Measurements from ENCODE around the gene NCF2.

Gene NCF2

GRCh38 chr1:183582021-183582713 lies 8.1 kb downstream of the NCF2 start:
- no peak for DNase-seq

DNA sequence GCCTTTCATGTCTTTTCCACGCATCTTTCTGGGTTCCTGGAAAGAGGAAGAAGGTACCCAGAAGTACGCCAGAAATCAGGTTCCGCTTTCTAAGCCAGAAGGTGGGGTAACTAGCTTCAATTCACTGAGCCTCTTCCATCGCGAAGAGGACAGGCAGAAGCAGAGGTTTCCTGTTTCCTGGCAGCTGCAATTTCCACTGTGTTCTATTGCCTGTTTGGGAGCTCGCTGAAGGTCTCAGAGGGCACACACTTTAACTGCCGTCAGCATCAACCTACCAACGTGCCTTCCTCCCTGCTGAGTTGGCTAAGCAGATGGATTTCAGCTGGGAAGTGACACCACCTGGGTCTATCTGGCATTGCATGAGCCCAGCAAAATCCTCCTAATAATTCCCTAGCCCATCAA lies 10.0 kb downstream of the NCF2 start:
- peak; percentile 34 for DNase-seq

DNA sequence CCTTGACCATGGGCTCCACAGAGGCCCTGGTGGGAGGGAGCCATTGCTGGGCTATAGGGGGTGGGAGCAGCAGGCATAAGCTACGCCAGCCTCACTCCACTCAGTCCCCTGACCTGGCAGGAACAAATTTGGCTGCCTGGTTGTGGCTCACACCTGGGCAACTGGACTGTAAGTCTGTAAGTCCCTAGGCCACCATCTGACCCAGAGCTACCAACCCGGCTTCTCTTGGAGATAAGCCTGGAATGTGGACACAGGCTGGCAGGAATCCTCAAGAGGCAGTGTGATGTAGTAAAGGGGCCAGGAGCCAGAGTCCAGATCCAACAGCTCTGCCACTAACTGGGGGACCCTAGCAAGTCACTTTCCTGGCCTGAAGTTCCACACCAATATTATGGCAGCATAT lies 11.4 kb downstream of the NCF2 start:
- no peak for DNase-seq

GRCh38 chr1:183577897-183578465 lies 12.3 kb downstream of the NCF2 start:
- DNase-seq, result no peak

DNA sequence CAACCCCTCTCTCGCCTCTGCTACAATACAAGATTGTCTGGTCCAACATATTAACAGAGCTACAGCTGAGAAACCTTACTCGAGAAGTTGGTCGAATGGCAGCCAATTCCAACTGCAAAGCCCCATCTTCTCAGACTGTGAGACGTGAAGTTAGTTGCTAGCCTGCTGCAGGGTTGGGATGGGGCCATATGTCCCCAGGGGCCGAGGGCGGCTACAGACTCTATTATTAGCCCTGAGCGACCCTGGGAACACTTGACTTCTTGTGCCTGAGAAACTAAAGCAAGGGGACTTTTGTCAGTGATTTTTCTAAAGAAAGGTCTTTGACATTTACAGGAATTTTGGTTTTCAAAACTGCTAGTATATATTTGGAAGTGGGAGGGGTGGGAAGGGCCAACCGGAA lies 13.7 kb downstream of the NCF2 start:
- DNase-seq, result no peak

DNA sequence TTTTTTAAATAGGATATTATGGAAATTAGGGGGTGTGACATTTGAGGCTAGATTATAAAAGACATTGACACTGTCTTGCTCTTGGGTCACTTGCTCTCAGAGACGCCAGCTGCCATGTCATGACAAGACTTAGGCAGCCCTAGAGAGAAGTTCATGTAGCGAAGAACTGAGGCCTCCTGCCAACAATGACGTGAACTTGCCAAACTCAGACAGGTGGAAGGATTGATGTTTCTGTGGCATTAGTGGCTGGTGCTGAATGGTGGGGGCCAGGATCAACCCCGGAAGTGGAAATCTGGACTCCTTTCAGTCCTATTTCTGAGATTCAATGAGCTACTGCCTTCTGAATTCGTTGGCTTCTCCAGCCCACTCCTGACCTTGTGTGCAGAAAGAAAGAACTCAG lies 14.7 kb downstream of the NCF2 start:
- DNase-seq, result no peak

DNA sequence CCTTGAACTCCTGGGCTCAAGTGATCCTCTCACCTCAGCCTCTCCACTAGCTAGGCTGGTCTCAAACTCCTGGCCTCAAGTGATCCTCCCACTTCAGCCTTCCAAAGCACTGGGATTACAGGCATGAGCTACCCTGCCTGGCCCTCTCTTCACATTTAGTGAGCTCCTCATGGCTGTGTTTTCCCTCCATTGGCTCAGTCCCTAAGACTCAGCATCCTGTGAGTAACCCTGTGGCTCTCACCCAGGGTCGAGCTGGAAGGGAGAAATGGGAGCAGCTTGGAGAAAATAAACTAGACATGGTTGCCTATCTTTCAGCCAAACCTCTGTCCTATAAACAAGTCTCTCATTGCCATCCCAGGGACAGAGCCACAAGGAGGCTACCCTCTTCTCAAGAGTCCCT lies 17.5 kb downstream of the NCF2 start:
- DNase-seq, result no peak

GRCh38 chr1:183571678-183572268 lies 18.5 kb downstream of the NCF2 start:
- DNase-seq, result no peak

DNA sequence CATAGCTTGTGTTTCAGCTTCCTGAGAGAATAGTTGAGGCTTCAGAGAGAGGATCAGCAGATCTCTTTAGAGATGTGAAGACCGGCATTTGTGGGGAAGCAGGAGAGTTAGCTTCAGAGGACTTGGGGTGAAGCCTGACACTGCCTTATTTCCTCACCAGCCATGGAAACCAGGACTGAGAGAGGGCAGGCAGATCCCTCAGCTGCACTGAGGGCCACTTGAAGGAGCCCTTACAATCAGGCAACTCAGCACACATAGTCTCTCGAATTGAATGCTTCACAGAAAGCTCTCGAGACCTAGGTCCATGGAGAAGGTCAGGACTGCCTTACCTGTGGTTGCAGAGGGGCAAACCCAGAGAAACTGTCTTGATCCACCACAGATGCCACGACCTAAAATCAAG lies 19.8 kb downstream of the NCF2 start:
- DNase-seq, result no peak

DNA sequence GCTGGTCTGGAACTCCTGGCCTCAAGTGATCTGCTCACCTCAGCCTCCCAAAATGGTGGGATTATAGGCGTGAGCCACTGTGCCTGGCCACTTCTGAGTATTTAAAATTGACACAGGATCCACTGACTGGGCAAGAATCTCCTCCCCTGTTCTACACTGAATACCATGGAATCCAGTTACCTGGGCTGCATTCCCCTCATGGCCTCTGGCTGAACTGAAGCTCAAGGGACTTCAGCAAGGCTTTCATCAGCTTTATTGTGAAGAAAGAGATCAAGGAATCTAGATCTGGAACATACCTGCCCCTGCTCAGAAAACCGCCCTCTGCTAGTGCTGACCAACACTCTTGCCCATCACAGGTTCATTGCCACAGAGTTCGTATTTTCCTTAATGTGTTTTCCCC lies 20.5 kb downstream of the NCF2 start:
- no peak for DNase-seq

DNA sequence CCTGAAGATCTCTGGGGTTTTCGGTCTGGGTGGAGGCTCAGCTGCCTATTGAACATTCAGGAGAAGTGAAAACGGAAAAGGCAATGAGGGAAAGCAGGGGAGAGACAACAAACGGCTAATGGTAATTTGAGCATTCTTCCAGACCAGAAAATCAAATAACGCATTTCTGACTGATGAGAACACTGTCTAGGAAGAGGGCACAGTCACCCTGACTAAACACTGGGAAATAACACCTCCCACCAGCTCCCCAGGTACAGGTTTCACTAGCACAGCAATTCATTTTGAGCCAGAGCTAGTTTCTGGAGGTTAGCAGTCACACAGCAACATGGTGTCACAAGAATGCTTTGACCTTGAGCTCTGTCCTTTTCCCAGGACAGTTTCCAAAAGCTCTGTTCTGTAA lies 21.1 kb downstream of the NCF2 start:
- DNase-seq, result no peak

GRCh38 chr1:183568176-183569021 lies 21.9 kb downstream of the NCF2 start:
- DNase-seq, result no peak

DNA sequence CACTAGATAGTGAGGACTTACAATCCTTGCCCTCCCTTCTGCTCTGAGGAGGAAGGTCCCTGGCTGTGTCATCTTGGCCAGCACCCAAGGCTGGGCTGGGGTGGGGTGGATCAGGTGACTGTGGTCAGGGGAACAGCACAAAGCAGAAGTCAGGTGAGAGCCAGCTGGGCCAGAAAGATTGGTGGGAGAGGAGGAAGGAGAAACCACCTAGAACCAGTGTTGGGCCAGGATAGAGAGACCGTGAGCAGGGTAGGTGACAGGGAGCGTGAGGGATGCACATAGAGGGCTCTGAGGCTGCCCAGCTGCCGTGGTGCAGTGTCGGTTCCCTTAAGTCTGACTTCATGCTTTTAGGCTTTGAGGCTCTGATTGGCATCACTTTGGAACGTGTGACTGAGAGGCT lies 22.7 kb downstream of the NCF2 start:
- DNase-seq, result no peak

GRCh38 chr1:183566026-183566425 lies 24.2 kb downstream of the NCF2 start:
- no peak for DNase-seq

DNA sequence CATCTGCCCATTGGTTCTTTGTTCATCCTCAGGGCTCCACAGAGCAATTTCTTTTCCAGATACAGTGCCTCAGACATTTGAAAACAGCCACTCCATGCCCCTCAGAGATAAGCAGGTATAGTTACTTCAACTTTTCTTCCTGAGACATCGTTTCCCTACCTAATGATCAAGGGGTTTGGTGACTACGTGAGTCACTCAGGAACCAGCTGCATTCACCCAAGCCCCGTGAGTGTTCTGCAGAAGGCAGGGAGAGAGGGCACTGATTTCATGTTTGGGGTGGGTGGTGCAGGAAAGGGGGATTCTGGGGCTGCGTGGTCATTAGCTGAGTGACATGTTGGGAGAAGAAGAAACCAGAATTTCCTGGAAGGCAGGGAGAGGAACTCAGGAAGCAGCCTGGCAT lies 25.0 kb downstream of the NCF2 start:
- no peak for DNase-seq

DNA sequence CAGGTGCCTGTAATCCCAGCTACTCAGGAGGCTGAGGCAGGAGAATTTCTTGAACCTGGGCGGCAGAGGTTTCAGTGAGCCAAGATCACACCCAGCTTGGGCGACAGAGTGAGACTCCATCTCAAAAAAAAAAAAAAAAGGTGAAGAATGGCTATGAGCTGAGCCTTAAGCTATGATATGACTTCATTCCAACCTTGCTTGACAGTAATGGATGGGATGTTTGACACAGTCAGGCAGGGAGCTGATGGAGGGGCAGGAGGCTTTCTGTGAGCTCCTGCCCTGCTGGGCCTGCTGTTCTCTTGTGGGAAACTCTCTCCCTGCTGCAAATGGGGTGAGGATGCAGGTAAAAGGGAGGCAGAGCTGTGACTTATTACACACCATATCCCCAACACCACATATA lies 27.6 kb downstream of the NCF2 start:
- no peak for DNase-seq

DNA sequence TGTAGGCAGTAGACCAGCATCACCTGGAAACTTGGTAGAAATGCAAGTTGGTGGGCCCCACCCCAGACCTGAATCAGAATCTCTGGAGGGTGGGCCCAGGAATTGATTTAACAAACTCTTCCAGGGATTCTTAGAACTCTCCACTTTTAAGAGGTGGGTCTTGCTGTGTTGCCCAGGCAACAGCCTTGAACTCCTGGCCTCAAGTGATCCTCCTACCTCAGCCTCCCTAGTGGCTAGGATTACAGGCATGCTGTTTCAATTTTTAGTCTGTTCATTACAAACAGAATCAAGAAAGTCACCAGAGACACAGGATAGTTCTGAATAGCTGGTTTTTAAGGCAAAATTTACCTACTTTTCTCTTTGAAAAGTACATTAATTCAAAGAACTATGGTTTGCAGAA lies 31.2 kb downstream of the NCF2 start:
- no peak for DNase-seq

DNA sequence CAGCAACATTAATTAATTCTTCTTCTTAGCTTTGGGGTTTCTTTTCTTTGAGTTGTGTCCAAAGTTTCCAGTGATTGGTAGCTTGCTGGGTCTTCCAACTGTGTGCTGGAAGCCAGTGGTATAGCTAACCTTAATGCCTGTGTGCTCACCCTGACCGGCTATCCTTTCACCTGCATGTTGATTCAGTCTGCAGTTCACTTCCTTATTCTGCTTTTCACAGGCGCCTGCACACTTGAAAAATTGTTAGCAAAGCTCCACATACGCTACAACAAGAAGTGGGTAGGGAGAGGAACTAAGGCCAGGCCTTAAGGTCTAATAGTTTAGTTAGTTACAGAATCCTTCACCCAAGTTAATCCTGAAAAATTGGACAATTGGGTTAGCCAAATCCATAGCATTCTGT lies 35.7 kb downstream of the NCF2 start:
- DNase-seq, result no peak

GRCh38 chr1:183553764-183554163 lies 36.5 kb downstream of the NCF2 start:
- no peak for DNase-seq

- no peak for DNase-seq
These were observed 36.9 kb downstream of the NCF2 start for GRCh38 chr1:183553331-183553730.

DNA sequence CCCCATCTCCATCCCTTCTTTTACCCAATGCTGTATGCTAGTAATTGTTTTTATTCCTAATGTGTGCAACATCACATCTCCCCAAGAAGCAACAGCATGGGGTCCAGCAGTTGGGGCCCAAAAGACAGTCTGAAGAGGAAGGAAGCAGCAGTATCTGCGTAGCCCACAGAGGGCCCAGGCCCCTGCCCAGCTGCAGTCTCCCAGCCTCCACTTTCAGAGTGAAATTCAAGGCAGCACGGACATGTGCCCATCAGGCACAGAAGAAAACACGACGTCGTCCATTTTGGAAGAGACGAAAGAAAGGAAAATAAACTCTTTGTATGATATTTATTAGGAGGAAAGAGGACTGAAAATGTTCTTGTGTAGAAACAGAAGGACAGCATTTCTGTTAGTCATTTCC lies 37.4 kb downstream of the NCF2 start:
- DNase-seq, result no peak

DNA sequence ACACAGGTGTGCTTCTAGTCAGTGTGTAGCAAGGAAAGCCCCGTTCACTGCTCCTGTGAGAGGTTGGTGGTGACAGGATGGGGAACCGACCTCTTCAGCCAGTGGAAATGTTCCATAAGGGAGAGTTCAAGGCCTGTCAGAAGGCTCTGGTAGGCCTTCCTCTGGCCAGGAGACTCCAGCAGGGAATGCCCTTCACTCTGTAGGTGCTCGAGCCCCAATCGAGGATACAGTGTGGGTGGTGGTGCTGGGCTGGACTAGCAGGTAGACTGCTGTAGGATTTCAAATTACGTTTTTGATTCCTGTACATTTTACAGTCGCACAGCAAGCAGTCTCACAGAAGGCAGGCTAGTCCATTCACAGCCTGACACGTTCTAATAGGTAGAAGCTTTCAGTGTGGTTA lies 37.8 kb downstream of the NCF2 start:
- no peak for DNase-seq

DNA sequence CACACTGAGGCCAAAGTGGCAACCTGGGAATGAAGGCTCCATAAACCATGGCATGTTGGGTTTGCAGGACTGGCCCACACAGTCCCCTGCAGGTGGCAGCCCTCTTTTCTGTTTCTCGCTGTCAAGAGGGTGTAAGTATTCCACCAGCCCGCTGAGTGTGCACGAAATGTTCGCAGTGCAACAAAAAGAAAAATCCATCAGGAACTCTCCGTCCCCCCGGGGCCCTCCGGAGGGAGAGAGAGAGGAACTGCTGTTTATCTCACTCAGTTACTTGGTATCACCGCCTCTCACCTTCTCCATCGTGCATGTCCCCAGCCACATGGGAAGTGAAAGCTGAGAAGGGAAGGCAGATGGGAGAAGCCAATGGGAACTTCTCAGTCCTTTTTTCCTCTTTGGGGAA lies 38.3 kb downstream of the NCF2 start:
- no peak for DNase-seq

DNA sequence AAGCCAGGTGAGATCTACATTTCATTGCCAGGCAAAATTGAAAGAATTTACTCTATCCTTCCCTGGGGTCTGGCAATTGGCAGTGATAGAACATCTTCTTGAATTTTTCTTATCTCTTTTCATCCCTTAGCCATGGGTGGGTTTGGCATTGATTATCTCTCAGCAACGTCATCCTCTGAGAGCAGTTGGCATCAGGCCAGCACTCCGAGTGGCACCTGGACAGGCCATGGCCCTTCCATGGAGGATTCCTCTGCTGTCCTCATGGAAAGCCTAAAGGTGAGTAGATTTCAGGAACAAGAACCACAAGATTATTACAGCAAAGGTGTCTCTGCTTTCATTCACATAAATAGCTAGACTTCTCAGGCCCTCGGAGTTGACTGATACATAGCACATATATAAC lies 39.3 kb downstream of the NCF2 start:
- no peak for DNase-seq
